Measurements from ENCODE around the gene BATF. TPM values are rescaled to one million over a fixed set of nuclear protein-coding genes. Genes with fewer than 3 reads are reported as not detected.
"Not testable (repeated sequence)": the region's sequence is repeated elsewhere in the genome, so short reads cannot be mapped to it uniquely, and the experiment has no call there.

The BATF gene, protein sequence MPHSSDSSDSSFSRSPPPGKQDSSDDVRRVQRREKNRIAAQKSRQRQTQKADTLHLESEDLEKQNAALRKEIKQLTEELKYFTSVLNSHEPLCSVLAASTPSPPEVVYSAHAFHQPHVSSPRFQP
- 1 to 10 TPM in 2 of 4 donors, not detected in 2; 2.7 TPM for total RNA-seq

DNA sequence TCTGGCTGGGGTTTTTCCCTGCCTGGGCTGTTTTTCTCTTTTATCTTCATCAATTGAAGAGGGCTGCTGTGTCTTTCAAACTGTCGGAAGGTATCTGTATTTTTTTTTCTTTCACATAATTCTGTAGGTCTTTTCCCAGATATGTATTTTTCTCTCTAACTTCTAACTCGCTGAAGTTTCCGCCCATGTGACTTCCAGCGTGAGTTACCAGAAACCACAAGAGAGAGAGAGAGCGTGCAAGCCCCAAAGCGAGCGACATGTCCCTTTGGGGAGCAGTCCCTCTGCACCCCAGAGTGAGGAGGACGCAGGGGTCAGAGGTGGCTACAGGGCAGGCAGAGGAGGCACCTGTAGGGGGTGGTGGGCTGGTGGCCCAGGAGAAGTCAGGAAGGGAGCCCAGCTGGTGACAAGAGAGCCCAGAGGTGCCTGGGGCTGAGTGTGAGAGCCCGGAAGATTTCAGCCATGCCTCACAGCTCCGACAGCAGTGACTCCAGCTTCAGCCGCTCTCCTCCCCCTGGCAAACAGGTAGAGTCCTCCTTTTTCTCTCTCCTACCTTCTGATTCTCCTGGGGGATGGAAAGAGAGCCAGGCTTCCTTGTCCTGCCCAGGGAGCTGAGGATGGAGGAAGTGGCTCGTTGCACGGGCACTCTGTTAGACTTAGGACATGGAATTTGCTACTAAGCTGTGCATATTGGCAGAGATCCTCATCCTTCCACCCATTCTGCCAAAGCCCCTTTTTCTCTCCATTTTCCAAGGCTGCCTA, at the start of gene BATF:
Gene BATF, plus strand, starts transcription at position 246 of the 759 bp plus-strand sequence. Its CDS starts 214 bp downstream, at position 460.
- peak; percentile 53 for DNase-seq
- H3K27me3 ChIP-seq = peaks cover 6% of the 10 kb centered on the region
- intact Hi-C loops (cut with DNase I; ENCODE audit: low total_unique reads) = no loop called here
- no peaks in the 10 kb centered on the region for H3K9me3 ChIP-seq
- TF ChIP-seq CTCF (IDR thresholded peaks at IDR 0.05) (no peak), EP300 (IDR thresholded peaks at IDR 0.05; ENCODE audit: low read depth) (no peak), POLR2AphosphoS5 (IDR thresholded peaks at IDR 0.05) (peak; percentile 34 to 51 (median 47)), POLR2A (IDR thresholded peaks at IDR 0.05) (peak; percentile 54)
- H3K36me3 ChIP-seq = no peaks in the 10 kb centered on the region
- in situ Hi-C loops (cut with MboI; ENCODE audit: low pct_ligation_motif_present in 1 of 4, low pct_unique_long_range_greater_than_20kb in 1 of 4, low sequenced_read_pairs in 3 of 4) = no loop called here
- peak within 1 kb of the TSS in 3 of 4 donors; percentile 8 to 46 (median 20) for H3K4me3 ChIP-seq
- peaks cover 0 to 12% (median 0%) of the 10 kb centered on the region in 4 donors for H3K4me1 ChIP-seq
- 66 to 67% methylated on average over 2 to 13 of the region's 13 CpGs for WGBS, 2 donors (ENCODE audit: low coverage in 1 of 2)
- peak within 1 kb of the TSS; percentile 28 to 75 (median 57) for H3K27ac ChIP-seq

DNA sequence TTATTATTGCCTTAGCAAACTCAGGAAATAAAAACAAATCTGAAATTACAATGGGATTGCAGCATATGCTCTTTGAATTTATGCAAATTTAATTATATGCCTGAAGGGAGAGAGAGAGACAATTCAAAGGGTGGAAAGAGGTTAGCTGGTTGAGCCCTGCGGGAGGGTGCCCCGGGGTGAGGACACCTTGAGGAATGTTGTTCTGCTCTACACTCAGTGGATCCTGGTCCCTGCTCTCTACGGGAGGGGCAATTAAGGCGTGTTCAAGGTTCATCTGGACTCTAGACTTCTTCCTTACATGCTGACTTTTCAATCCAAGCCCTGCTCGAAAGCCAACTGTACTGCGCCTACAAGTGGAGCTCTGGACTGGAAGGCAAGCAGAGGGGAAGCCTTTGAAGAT, 48.1 kb upstream of the BATF start:
- intact Hi-C loops (cut with DNase I; ENCODE audit: low total_unique reads) = not testable (repeated sequence)

GRCh38 chr14:75476274-75476995, 45.8 kb upstream of the BATF start:
- Histone ChIP-seq H3K4me1 (peaks cover 0 to 17% (median 8%) of the 10 kb centered on the region in 4 donors), H3K36me3 (peaks cover 0 to 5% (median 0%) of the 10 kb centered on the region in 4 donors), H3K9me3 (no peaks in the 10 kb centered on the region), H3K27ac (peak overlapping the region; percentile 7 to 38 (median 14)), H3K27me3 (no peaks in the 10 kb centered on the region), H3K4me3 (no peak overlapping the region)
- peak; percentile 58 for DNase-seq
- no peak for TF ChIP-seq EP300 (IDR thresholded peaks at IDR 0.05; ENCODE audit: low read depth)
- peak in 1 of 3 donors; percentile 16 for TF ChIP-seq POLR2AphosphoS5 (IDR thresholded peaks at IDR 0.05)
- no peak for TF ChIP-seq POLR2A (IDR thresholded peaks at IDR 0.05)
- TF ChIP-seq CTCF (IDR thresholded peaks at IDR 0.05) = peak in 2 of 5 experiments; percentile 19 to 39
- intact Hi-C loops (cut with DNase I; ENCODE audit: low total_unique reads) = no loop called here
- WGBS, 2 donors (ENCODE audit: low coverage in 1 of 2) = 58 to 80% methylated on average over 1 to 11 of the region's 11 CpGs
- in situ Hi-C loops (cut with MboI; ENCODE audit: low pct_ligation_motif_present in 1 of 4, low pct_unique_long_range_greater_than_20kb in 1 of 4, low sequenced_read_pairs in 3 of 4) = loop anchor here in 3 of 4 donors (25.0 kb wide), 2 partner anchors 339 to 364 kb away; partner anchors contain the start of gene NEK9 (in 2 of the 3)

More for the DNA sequence above, 48.1 kb upstream of the BATF start:
- Histone ChIP-seq H3K4me1 (peaks cover 12 to 37% (median 25%) of the 10 kb centered on the region in 4 donors), H3K27ac (peak overlapping the region in 3 of 4 donors; percentile 17 to 32 (median 29))
- H3K36me3 ChIP-seq; H3K27me3 ChIP-seq; in situ Hi-C loops (cut with MboI; ENCODE audit: low pct_ligation_motif_present in 1 of 4, low pct_unique_long_range_greater_than_20kb in 1 of 4, low sequenced_read_pairs in 3 of 4); H3K4me3 ChIP-seq; H3K9me3 ChIP-seq: not testable (repeated sequence)
- 62 to 70% methylated on average over 2 to 6 of the region's 6 CpGs for WGBS, 2 donors (ENCODE audit: low coverage in 1 of 2)
- peak; percentile 74 for DNase-seq
- peak in 1 of 3 donors; percentile 26 for TF ChIP-seq POLR2AphosphoS5 (IDR thresholded peaks at IDR 0.05)

DNA sequence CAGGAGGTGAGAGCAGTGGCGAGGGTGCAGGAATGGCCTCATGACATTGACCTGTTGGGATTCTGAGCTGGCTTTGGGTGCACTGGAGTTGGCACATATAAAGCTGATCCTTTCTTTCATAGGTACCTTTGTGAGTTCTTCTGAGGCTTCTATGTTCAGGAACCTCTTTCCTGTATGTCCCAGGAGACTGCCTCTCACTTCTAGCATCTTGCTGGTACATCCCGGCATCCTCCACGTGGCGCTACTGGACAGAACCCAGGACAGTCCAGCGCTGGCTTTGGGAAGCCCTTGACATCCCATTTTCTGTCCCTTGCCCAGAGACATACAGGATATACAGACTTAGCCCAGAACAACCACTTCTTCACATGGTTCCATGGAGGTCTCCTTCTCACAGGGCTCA, 44.4 kb upstream of the BATF start:
- intact Hi-C loops (cut with DNase I; ENCODE audit: low total_unique reads) (no loop called here), in situ Hi-C loops (cut with MboI; ENCODE audit: low pct_ligation_motif_present in 1 of 4, low pct_unique_long_range_greater_than_20kb in 1 of 4, low sequenced_read_pairs in 3 of 4) (loop anchor here in 3 of 4 donors (25.0 kb wide), 2 partner anchors 341 to 366 kb away; partner anchors contain the start of gene NEK9 (in 2 of the 3))
- no peaks in the 10 kb centered on the region for H3K27me3 ChIP-seq
- peak; percentile 4 for DNase-seq
- no peak overlapping the region for H3K27ac ChIP-seq
- no peak overlapping the region for H3K4me3 ChIP-seq
- WGBS, 2 donors (ENCODE audit: low coverage in 1 of 2) = 95 to 100% methylated on average over 4 to 5 of the region's 5 CpGs
- no peaks in the 10 kb centered on the region for H3K36me3 ChIP-seq
- no peaks in the 10 kb centered on the region for H3K9me3 ChIP-seq
- peaks cover 0 to 17% (median 8%) of the 10 kb centered on the region in 4 donors for H3K4me1 ChIP-seq
- TF ChIP-seq POLR2A (IDR thresholded peaks at IDR 0.05) (no peak), EP300 (IDR thresholded peaks at IDR 0.05; ENCODE audit: low read depth) (no peak), POLR2AphosphoS5 (IDR thresholded peaks at IDR 0.05) (no peak), CTCF (IDR thresholded peaks at IDR 0.05) (no peak)

All from transverse colon (tissue), 4 donors.